GM12865 (cell line): ENCODE measurements around the gene GPR61.

ENCODE experiments used
- DNase-seq: peaks from one replicate; pipeline ENCODE4 v3.0.0; 2010; ENCODE audit warnings: low read depth
- H3K4me3 ChIP-seq: 2 replicates; pipeline ENCODE4 v1.5.1; 2011; ENCODE audit warnings: mild to moderate bottlenecking, low read depth, low read length, control low read depth
- TF ChIP-seq, protein P1 (sequence below): IDR thresholded peaks from 2 replicates; pipeline ENCODE4 v1.5.1; 2011; ENCODE audit warnings: low read length, control low read depth, low read depth, inconsistent platforms; ENCODE audit not compliant: insufficient read depth; ENCODE audit errors: missing control alignments

The GPR61 gene

DNA sequence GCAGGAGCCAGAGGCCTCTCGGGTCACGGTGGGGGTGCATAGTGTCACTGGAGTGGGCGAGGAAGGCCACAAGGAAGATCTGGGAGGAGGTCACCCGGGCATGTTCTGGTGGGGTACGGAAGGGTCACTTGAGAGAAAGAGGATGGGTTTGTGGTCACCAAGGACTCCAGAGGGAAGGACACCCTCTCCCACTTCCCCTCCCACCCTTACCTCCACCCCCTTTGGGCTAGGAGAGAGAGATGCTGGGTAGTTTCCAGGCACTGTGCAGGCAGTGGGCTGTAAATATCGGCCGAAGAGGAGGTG is 30.8 kb upstream of the GPR61 start:
- DNase-seq = no peak
- H3K4me3 ChIP-seq = peak overlapping the region; percentile 45; the same call in 1 of the 2 replicates
- TF ChIP-seq, protein P1, sequence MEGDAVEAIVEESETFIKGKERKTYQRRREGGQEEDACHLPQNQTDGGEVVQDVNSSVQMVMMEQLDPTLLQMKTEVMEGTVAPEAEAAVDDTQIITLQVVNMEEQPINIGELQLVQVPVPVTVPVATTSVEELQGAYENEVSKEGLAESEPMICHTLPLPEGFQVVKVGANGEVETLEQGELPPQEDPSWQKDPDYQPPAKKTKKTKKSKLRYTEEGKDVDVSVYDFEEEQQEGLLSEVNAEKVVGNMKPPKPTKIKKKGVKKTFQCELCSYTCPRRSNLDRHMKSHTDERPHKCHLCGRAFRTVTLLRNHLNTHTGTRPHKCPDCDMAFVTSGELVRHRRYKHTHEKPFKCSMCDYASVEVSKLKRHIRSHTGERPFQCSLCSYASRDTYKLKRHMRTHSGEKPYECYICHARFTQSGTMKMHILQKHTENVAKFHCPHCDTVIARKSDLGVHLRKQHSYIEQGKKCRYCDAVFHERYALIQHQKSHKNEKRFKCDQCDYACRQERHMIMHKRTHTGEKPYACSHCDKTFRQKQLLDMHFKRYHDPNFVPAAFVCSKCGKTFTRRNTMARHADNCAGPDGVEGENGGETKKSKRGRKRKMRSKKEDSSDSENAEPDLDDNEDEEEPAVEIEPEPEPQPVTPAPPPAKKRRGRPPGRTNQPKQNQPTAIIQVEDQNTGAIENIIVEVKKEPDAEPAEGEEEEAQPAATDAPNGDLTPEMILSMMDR = no peak

DNA sequence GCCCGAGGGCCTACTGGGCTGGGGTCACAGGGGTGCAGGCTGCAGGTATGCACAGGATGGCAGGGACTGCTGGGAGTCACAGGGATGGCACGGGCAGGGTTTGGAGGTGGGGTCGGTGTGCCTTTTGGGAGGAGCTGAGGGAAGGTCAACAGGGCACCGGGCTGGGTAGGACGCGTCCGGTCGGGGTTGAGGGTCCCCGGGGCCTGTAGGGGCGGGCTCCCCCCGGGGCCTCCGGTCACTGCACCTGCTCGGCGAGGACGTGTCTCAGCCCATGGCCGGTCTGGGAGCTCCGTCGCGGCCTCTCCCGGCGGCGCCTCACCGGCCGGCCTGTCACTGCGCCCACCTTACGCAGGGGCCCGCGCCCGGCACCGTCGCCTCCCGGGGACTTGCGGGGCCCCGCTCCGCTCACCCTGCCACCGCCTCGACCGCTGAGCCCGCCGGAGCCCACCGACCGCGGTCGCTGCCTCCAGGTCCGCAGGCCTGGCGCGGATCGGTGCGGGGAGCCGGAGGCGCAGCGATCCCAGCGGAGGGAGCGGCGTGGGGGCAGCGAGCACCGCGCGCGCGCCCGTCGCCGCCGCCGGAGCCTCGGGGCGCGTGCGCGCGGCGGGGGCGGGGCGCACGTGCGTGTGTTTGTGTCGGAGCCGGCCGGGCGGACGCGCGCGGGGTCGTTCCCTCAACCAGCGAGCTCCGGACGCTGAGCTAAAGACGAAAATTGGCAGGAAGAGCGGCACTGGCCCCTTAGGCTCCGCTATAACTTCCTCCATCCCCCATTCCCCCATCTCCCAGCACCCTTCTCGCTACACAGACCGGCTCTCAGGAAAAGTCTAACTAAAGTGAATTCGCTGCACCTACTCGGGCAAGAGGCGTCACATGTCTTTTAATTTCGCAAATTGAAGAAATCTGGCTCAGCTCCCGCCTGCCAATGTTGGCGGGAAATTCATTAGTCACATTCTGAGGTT is 30.2 kb upstream of the GPR61 start, which contains the start of gene AMIGO1:
Gene AMIGO1, minus strand, starts transcription at position 552 of the 959 bp plus-strand sequence. CDS start 815 bp downstream, outside the sequence.
- peak within 1 kb of the TSS; percentile 45 for H3K4me3 ChIP-seq
- TF ChIP-seq, protein P1 = no peak
- DNase-seq = peak; percentile 71

DNA sequence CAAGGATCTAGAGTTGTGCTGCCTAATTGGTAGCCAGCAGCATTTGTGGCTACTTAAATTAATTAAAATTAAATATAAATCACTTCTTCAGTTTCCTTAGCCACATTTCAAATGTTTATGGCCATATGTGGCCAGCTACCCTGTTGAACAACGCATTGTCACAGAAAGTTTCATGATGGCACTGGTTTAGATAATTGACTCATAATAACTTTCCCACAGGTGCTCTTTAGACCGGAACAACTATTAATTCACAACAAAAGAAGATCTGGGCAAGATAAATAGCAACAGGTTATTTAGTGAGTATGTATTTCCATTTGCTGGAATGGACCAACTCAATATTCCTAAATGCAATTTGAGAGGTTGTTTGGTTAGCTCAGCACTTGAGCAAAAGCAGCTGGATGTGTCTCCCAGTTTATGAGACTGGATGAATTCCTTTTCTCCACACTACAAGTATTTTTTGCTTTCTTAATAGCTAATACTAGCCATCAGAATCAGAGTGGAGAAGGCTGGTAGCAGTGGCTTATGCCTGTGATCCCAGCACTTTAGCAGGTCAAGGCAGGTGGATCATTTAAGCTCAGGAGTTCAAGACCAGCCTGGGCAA is 26.5 kb upstream of the GPR61 start:
- no peak overlapping the region for H3K4me3 ChIP-seq
- TF ChIP-seq, protein P1 = no peak
- peak; percentile 27 for DNase-seq

DNA sequence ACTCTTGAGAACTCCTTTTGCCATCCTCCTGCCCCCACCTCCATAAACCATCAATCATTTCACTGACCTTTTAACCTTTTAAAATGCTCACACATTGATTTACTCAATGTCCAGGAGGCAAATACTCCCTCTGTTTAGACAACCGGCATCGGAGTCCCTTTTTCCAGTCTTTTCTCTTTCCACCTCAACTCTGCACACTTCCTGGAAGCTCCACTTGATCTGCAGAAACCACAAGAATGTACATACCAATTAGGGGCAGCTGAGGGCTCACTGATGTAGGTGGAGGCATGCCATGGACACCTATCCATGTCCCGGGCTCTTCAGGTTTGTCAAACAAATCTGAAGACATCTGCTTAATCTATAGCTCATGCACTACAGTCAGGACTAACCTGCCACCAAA is 24.8 kb upstream of the GPR61 start:
- no peak overlapping the region for H3K4me3 ChIP-seq
- TF ChIP-seq, protein P1 = no peak
- DNase-seq = no peak

DNA sequence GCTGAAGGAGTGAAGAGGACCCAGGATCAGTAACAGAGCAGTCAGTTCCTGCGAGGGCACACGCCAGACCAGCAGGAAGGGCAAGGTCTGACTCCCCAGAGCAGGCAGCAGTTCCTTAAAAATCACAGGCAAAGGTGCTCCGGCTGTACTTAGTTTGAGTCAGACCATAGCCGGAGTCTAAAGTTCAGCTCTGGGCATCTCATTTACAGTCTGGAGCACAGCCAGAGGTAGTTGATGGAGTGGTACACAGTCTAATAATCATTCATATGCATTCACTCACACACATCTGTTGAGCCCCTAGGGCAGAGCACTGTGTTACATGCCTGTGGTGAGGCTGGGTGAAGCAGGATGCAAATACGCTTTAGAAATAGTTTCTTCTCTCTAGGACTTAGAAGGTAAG is 22.8 kb upstream of the GPR61 start:
- DNase-seq = no peak
- H3K4me3 ChIP-seq = no peak overlapping the region
- TF ChIP-seq, protein P1 = no peak

DNA sequence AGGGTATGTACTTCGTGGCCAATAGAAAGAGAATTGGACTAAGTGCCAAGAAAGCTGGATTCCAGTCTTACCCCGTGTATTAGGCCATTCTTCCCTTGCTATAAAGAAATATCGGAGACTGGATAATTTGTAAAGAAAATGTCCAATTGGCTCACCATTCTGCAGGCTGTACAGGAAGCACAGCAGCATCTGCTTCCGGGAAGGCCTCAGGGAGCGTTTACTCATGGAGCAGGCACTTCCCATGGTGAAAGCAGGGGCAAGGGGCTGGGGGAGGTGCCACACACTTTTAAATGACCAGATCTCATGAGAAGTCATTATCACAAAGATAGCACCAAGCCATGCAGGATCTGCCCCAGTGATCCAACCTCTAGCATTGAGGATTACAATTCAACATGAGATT is 22.3 kb upstream of the GPR61 start:
- TF ChIP-seq, protein P1 = no peak
- DNase-seq = no peak
- H3K4me3 ChIP-seq = no peak overlapping the region
